Naive B cell (primary cell): ENCODE measurements around the gene RPS6KC1. TPM values are rescaled to one million over a fixed set of nuclear protein-coding genes. Genes with fewer than 3 reads are reported as not detected.
A peak's percentile ranks its signal among the peaks of the same experiment; 100 is the strongest.
"Not testable (repeated sequence)": the region's sequence is repeated elsewhere in the genome, so short reads cannot be mapped to it uniquely, and the experiment has no call there.

Source experiments
- ATAC-seq, 2 donors: fragments of 150-1000 bp; cut with Tn5 transposase; 2 replicates each; pipeline ENCODE4 v1.10.0; 2021; ENCODE audit warnings: low read depth in 2 of 2, mild to moderate bottlenecking in 2 of 2, moderate library complexity in 2 of 2
- DNase-seq: peaks from one replicate; pipeline ENCODE4 v3.0.0; 2022
- H3K27ac Mint-ChIP-seq, 6 donors: one replicate each; pipeline ENCODE4 v1.8.0; 2020 to 2022; ENCODE audit warnings: mild to moderate bottlenecking in 6 of 6, mixed read lengths in 6 of 6, moderate library complexity in 5 of 6, inconsistent platforms in 2 of 6
- H3K27me3 Mint-ChIP-seq, 3 donors: one replicate each; pipeline ENCODE4 v1.8.0; 2021 to 2022; ENCODE audit warnings: mixed read lengths in 3 of 3, mild to moderate bottlenecking in 1 of 3
- H3K36me3 Mint-ChIP-seq, 2 donors: one replicate each; pipeline ENCODE4 v1.8.0; 2020 to 2022; ENCODE audit warnings: mixed read lengths in 2 of 2, inconsistent platforms in 1 of 2, mild to moderate bottlenecking in 1 of 2
- H3K4me1 Mint-ChIP-seq, 3 donors: one replicate each; pipeline ENCODE4 v1.8.0; 2020 to 2022; ENCODE audit warnings: mixed read lengths in 3 of 3, inconsistent platforms in 1 of 3, mild to moderate bottlenecking in 1 of 3, moderate library complexity in 1 of 3
- H3K4me3 Mint-ChIP-seq, 8 donors: one replicate each; pipeline ENCODE4 v1.8.0; 2020 to 2022; ENCODE audit warnings: mild to moderate bottlenecking in 8 of 8, mixed read lengths in 8 of 8, moderate library complexity in 8 of 8, inconsistent platforms in 2 of 8
- H3K9me3 Mint-ChIP-seq, 7 donors: one replicate each; pipeline ENCODE4 v1.8.0; 2020 to 2022; ENCODE audit warnings: mixed read lengths in 7 of 7, mild to moderate bottlenecking in 5 of 7, inconsistent platforms in 2 of 7, moderate library complexity in 1 of 7
- polyA plus RNA-seq, 6 donors: library from polyadenylated mRNA; unstranded; fragments of 300-500 nt; fragmentation: Illumina TruSeq; gene quantifications; one replicate each; pipeline ENCODE4 v1.2.3, GENCODE V29; 2021; ENCODE audit warnings: low read depth in 6 of 6

The RPS6KC1 gene
- polyA plus RNA-seq, 6 donors from 2014 or later, result 5.2 to 13.1 (median 7.5) TPM

GRCh38 chr1:213276236-213276635 lies 225.2 kb downstream of the RPS6KC1 start:
- Mint-ChIP-seq H3K4me1 (peaks cover 0 to 4% (median 0%) of the 10 kb centered on the region in 3 donors), H3K9me3 (no peaks in the 10 kb centered on the region), H3K27ac (no peak overlapping the region), H3K27me3 (no peaks in the 10 kb centered on the region), H3K4me3 (no peak overlapping the region), H3K36me3 (peaks cover 12 to 20% of the 10 kb centered on the region in 2 donors)
- DNase-seq, result no peak
- ATAC-seq, result no peak

GRCh38 chr1:213277036-213277435 lies 226.0 kb downstream of the RPS6KC1 start:
- H3K9me3 Mint-ChIP-seq, result no peaks in the 10 kb centered on the region
- DNase-seq, result no peak
- peaks cover 15 to 20% of the 10 kb centered on the region in 2 donors for H3K36me3 Mint-ChIP-seq
- H3K4me1 Mint-ChIP-seq, result peaks cover 0 to 4% (median 0%) of the 10 kb centered on the region in 3 donors
- no peak overlapping the region for H3K27ac Mint-ChIP-seq
- no peak for ATAC-seq
- no peak overlapping the region for H3K4me3 Mint-ChIP-seq
- H3K27me3 Mint-ChIP-seq, result no peaks in the 10 kb centered on the region

GRCh38 chr1:213279410-213279809 lies 228.4 kb downstream of the RPS6KC1 start:
- Mint-ChIP-seq H3K4me3 (no peak overlapping the region), H3K27ac (no peak overlapping the region), H3K9me3 (peaks cover 0 to 12% (median 4%) of the 10 kb centered on the region in 7 donors), H3K36me3 (peaks cover 6 to 26% of the 10 kb centered on the region in 2 donors), H3K27me3 (no peaks in the 10 kb centered on the region), H3K4me1 (no peaks in the 10 kb centered on the region)
- ATAC-seq (no peak), DNase-seq (no peak)

- Mint-ChIP-seq H3K27me3 (no peaks in the 10 kb centered on the region), H3K4me1 (no peaks in the 10 kb centered on the region), H3K36me3 (peaks cover 0 to 16% of the 10 kb centered on the region in 2 donors), H3K4me3 (no peak overlapping the region), H3K9me3 (peaks cover 0 to 16% (median 4%) of the 10 kb centered on the region in 7 donors), H3K27ac (no peak overlapping the region)
- no peak for DNase-seq
- no peak for ATAC-seq
Measured at GRCh38 chr1:213281640-213282301, 230.7 kb downstream of the RPS6KC1 start.

GRCh38 chr1:213284626-213285025 lies 233.6 kb downstream of the RPS6KC1 start:
- peaks cover 0 to 16% (median 4%) of the 10 kb centered on the region in 7 donors for H3K9me3 Mint-ChIP-seq
- no peaks in the 10 kb centered on the region for H3K4me1 Mint-ChIP-seq
- no peaks in the 10 kb centered on the region for H3K27me3 Mint-ChIP-seq
- DNase-seq (no peak), ATAC-seq (no peak)
- H3K27ac Mint-ChIP-seq, result no peak overlapping the region
- H3K4me3 Mint-ChIP-seq, result no peak overlapping the region
- H3K36me3 Mint-ChIP-seq, result peaks cover 0 to 16% of the 10 kb centered on the region in 2 donors

- H3K4me1 Mint-ChIP-seq, result no peaks in the 10 kb centered on the region
- H3K36me3 Mint-ChIP-seq, result peaks cover 0 to 16% of the 10 kb centered on the region in 2 donors
- H3K27me3 Mint-ChIP-seq, result no peaks in the 10 kb centered on the region
- no peak for DNase-seq
- no peak overlapping the region for H3K4me3 Mint-ChIP-seq
- H3K9me3 Mint-ChIP-seq, result peaks cover 0 to 16% (median 4%) of the 10 kb centered on the region in 7 donors
- H3K27ac Mint-ChIP-seq, result no peak overlapping the region
- no peak for ATAC-seq
Measured at GRCh38 chr1:213286235-213286634, 235.2 kb downstream of the RPS6KC1 start.

- Mint-ChIP-seq H3K36me3 (peaks cover 0 to 7% of the 10 kb centered on the region in 2 donors), H3K27ac (no peak overlapping the region), H3K4me1 (no peaks in the 10 kb centered on the region), H3K27me3 (no peaks in the 10 kb centered on the region), H3K9me3 (peaks cover 0 to 16% (median 4%) of the 10 kb centered on the region in 7 donors), H3K4me3 (no peak overlapping the region)
- ATAC-seq (no peak), DNase-seq (no peak)
Measured at GRCh38 chr1:213287987-213288386, 236.9 kb downstream of the RPS6KC1 start.

- Mint-ChIP-seq H3K4me3 (no peak overlapping the region), H3K27ac (no peak overlapping the region)
Measured at GRCh38 chr1:213291526-213291925, 240.5 kb downstream of the RPS6KC1 start.

GRCh38 chr1:213292614-213293013 lies 241.6 kb downstream of the RPS6KC1 start:
- DNase-seq, result no peak
- Mint-ChIP-seq H3K4me1 (no peaks in the 10 kb centered on the region), H3K27me3 (no peaks in the 10 kb centered on the region), H3K9me3 (peaks cover 0 to 18% (median 3%) of the 10 kb centered on the region in 7 donors), H3K27ac (no peak overlapping the region), H3K36me3 (peaks cover 0 to 8% of the 10 kb centered on the region in 2 donors), H3K4me3 (no peak overlapping the region)
- ATAC-seq, result no peak

More at GRCh38 chr1:213291526-213291925, 240.5 kb downstream of the RPS6KC1 start:
- H3K27me3 Mint-ChIP-seq, result no peaks in the 10 kb centered on the region
- H3K9me3 Mint-ChIP-seq, result peaks cover 0 to 10% (median 2%) of the 10 kb centered on the region in 7 donors
- H3K4me1 Mint-ChIP-seq, result no peaks in the 10 kb centered on the region
- peaks cover 0 to 8% of the 10 kb centered on the region in 2 donors for H3K36me3 Mint-ChIP-seq
- ATAC-seq, result no peak
- no peak for DNase-seq

- ATAC-seq (no peak), DNase-seq (no peak)
- H3K27ac Mint-ChIP-seq, result peak overlapping the region in 1 of 6 donors; percentile 65
- no peaks in the 10 kb centered on the region for H3K27me3 Mint-ChIP-seq
- H3K9me3 Mint-ChIP-seq, result peaks cover 0 to 29% (median 9%) of the 10 kb centered on the region in 7 donors
- H3K4me1 Mint-ChIP-seq, result no peaks in the 10 kb centered on the region
- H3K4me3 Mint-ChIP-seq, result no peak overlapping the region
- peaks cover 0 to 8% of the 10 kb centered on the region in 2 donors for H3K36me3 Mint-ChIP-seq
Measured at GRCh38 chr1:213295860-213296259, 244.8 kb downstream of the RPS6KC1 start.

GRCh38 chr1:213296558-213296957 lies 245.5 kb downstream of the RPS6KC1 start:
- no peak overlapping the region for H3K4me3 Mint-ChIP-seq
- H3K27me3 Mint-ChIP-seq, result no peaks in the 10 kb centered on the region
- H3K36me3 Mint-ChIP-seq, result peaks cover 0 to 8% of the 10 kb centered on the region in 2 donors
- ATAC-seq, result no peak
- H3K4me1 Mint-ChIP-seq, result no peaks in the 10 kb centered on the region
- no peak overlapping the region for H3K27ac Mint-ChIP-seq
- peaks cover 0 to 29% (median 9%) of the 10 kb centered on the region in 7 donors for H3K9me3 Mint-ChIP-seq
- no peak for DNase-seq

- ATAC-seq (no peak), DNase-seq (no peak)
- no peak overlapping the region for H3K27ac Mint-ChIP-seq
- no peaks in the 10 kb centered on the region for H3K27me3 Mint-ChIP-seq
- H3K4me3 Mint-ChIP-seq, result no peak overlapping the region
- no peaks in the 10 kb centered on the region for H3K4me1 Mint-ChIP-seq
- H3K9me3 Mint-ChIP-seq, result peaks cover 0 to 29% (median 9%) of the 10 kb centered on the region in 7 donors
- peaks cover 0 to 8% of the 10 kb centered on the region in 2 donors for H3K36me3 Mint-ChIP-seq
Measured at GRCh38 chr1:213297021-213297420, 246.0 kb downstream of the RPS6KC1 start.

GRCh38 chr1:213300433-213300832 lies 249.4 kb downstream of the RPS6KC1 start:
- no peak for ATAC-seq
- Mint-ChIP-seq H3K36me3 (peaks cover 0 to 5% of the 10 kb centered on the region in 2 donors), H3K9me3 (peaks cover 0 to 28% (median 9%) of the 10 kb centered on the region in 7 donors), H3K4me3 (no peak overlapping the region), H3K27me3 (no peaks in the 10 kb centered on the region), H3K27ac (no peak overlapping the region), H3K4me1 (no peaks in the 10 kb centered on the region)
- DNase-seq, result no peak

- H3K4me3 Mint-ChIP-seq, H3K36me3 Mint-ChIP-seq, DNase-seq, H3K27me3 Mint-ChIP-seq, H3K27ac Mint-ChIP-seq, ATAC-seq, H3K4me1 Mint-ChIP-seq: not testable (repeated sequence)
- peaks cover 0 to 19% (median 6%) of the 10 kb centered on the region in 7 donors for H3K9me3 Mint-ChIP-seq
Measured at GRCh38 chr1:213301524-213301923, 250.5 kb downstream of the RPS6KC1 start.
